Keratinocyte (primary cell): Measurements from ENCODE around the gene RPIA. TPM values are rescaled to one million over a fixed set of nuclear protein-coding genes. Genes with fewer than 3 reads are reported as not detected.

ENCODE experiments used
- DNase-seq: peaks from one replicate; pipeline ENCODE4 v3.0.0-alpha.2; 2011; ENCODE audit warnings: low read depth, missing footprints, low spot score
- FAIRE-seq: peaks from 2 replicates; lab custom pipeline; 2011; peaks lifted over from hg19 to GRCh38; lab: Jason Lieb, UNC
- H2AFZ ChIP-seq: 2 replicates; pipeline ENCODE4 v1.6.0; 2012; ENCODE audit warnings: low read length, control low read depth, inconsistent platforms; ENCODE audit not compliant: control insufficient read depth
- H3K27ac ChIP-seq: 2 replicates; pipeline ENCODE4 v1.5.1; 2011; ENCODE audit warnings: low read length; ENCODE audit not compliant: control insufficient read depth, insufficient read depth
- H3K27me3 ChIP-seq: 3 replicates; pipeline ENCODE4 v1.6.0; 2011; ENCODE audit warnings: low read length; ENCODE audit not compliant: control insufficient read depth, insufficient read depth; ENCODE audit errors: extremely low read depth
- H3K36me3 ChIP-seq, 2 experiments: 2 replicates in 1 of 2; 3 replicates in 1 of 2; pipeline ENCODE4 v1.5.1; 2011; ENCODE audit warnings: low read length in 2 of 2, mild to moderate bottlenecking in 1 of 2; ENCODE audit not compliant: control insufficient read depth in 2 of 2, insufficient read depth in 2 of 2; ENCODE audit errors: extremely low read depth in 1 of 2
- H3K4me1 ChIP-seq: 3 replicates; pipeline ENCODE4 v1.5.1; 2011; ENCODE audit warnings: low read length; ENCODE audit not compliant: control insufficient read depth, insufficient read depth; ENCODE audit errors: extremely low read depth
- H3K4me2 ChIP-seq: 3 replicates; pipeline ENCODE4 v1.6.0; 2011; ENCODE audit warnings: low read depth, low read length; ENCODE audit not compliant: control insufficient read depth, insufficient read depth; ENCODE audit errors: extremely low read depth
- H3K4me3 ChIP-seq, 3 experiments: fragments of 200-600 bp in 1 of 3; sonication (generic) in 1 of 3; 2 replicates in 2 of 3; 3 replicates in 1 of 3; pipeline ENCODE4 v1.5.1; 2011 to 2016; ENCODE audit warnings: low read length in 3 of 3, mild to moderate bottlenecking in 3 of 3, control low read depth in 2 of 3, inconsistent platforms in 1 of 3, low read depth in 1 of 3, mixed read lengths in 1 of 3, mixed run types in 1 of 3, moderate library complexity in 1 of 3; ENCODE audit not compliant: control insufficient read depth in 2 of 3, insufficient read depth in 2 of 3; ENCODE audit errors: extremely low read depth in 1 of 3
- H3K79me2 ChIP-seq: 2 replicates; pipeline ENCODE4 v1.6.0; 2012; ENCODE audit warnings: low read length; ENCODE audit not compliant: control insufficient read depth, insufficient read depth
- H3K9ac ChIP-seq: 3 replicates; pipeline ENCODE4 v1.6.0; 2011; ENCODE audit warnings: low read length; ENCODE audit not compliant: control insufficient read depth, insufficient read depth; ENCODE audit errors: extremely low read depth
- H3K9me1 ChIP-seq: 3 replicates; pipeline ENCODE4 v1.6.0; 2011; ENCODE audit warnings: low read length; ENCODE audit not compliant: control insufficient read depth, insufficient read depth; ENCODE audit errors: extremely low read depth
- H3K9me3 ChIP-seq: 2 replicates; pipeline ENCODE4 v1.5.1; 2012; ENCODE audit warnings: low read depth, low read length; ENCODE audit not compliant: control insufficient read depth
- H4K20me1 ChIP-seq: 3 replicates; pipeline ENCODE4 v1.6.0; 2011; ENCODE audit warnings: low read length; ENCODE audit not compliant: control insufficient read depth, insufficient read depth; ENCODE audit errors: extremely low read depth
- EZH2 ChIP-seq: IDR thresholded peaks from one replicate; pipeline ENCODE4 v1.6.1; 2012; ENCODE audit warnings: inconsistent platforms, mild to moderate bottlenecking, low read length, moderate library complexity
- dilution Hi-C: fragments of 300-500 bp; cut with MboI; formaldehyde crosslinking; loops from one replicate; pipeline ENCODE4 v1.7.0; 2020; ENCODE audit warnings: low sequenced_read_pairs; ENCODE audit not compliant: extremely low pct_ligation_motif_present
- polyA plus RNA-seq, 5 experiments: library from polyadenylated mRNA; depleted of rRNA in 3 of 5; stranded (reverse) in 3 of 5; stranded (forward) in 1 of 5; unstranded in 1 of 5; fragments of >200 nt; gene quantifications; 1 replicate in 1 of 5; 2 replicates in 3 of 5; 3 replicates in 1 of 5; pipeline versions ENCODE4 v1.2.1 to v1.2.3, GENCODE V29; 2011 to 2012; ENCODE audit warnings: missing spikeins in 2 of 5, low read depth in 1 of 5, low replicate concordance in 1 of 5
- TF ChIP-seq, protein P1 (sequence below), 3 experiments: IDR thresholded peaks in 1 of 3; conservative IDR thresholded peaks in 1 of 3; optimal IDR thresholded peaks in 1 of 3; 2 replicates in 2 of 3; 3 replicates in 1 of 3; pipeline versions ENCODE3 to v1.5.1; 2011; ENCODE audit warnings: low read length in 3 of 3, mild to moderate bottlenecking in 3 of 3, moderate library complexity in 2 of 3, control low read depth in 1 of 3, inconsistent platforms in 1 of 3; ENCODE audit not compliant: insufficient read depth in 2 of 3; ENCODE audit errors: extremely low read depth in 1 of 3

The RPIA gene
- polyA plus RNA-seq, 1 donor (not counting 4 experiments of a cell fraction or from before 2014, with no cell fraction given), result 11.4 TPM

DNA sequence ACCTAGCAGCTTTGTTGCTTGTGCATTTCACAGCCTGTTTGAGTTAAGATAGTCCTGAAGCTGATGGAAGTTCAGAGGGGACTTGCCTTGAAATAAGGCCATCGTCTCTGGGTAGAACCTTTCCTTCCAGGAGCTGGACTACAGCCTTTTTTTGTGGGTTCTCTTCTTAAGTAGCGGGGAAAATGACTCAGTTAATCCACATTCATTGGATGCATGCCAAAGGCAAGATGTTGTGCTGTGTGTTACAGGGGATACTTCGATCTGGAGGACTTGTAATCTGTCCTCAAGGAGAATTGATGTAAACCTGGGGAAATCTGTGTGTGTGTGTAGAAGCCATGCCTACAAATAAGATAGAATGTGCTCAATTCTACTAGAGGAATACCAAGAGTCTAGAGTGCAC is 46.8 kb downstream of the RPIA start:
- no peak overlapping the region for H2AFZ ChIP-seq
- H3K4me2 ChIP-seq, result no peak overlapping the region
- DNase-seq (no peak), FAIRE-seq (no peak)
- peaks cover 6 to 14% of the 10 kb centered on the region in 2 experiments for H3K36me3 ChIP-seq
- H3K9me1 ChIP-seq, result no peaks in the 10 kb centered on the region
- H3K27ac ChIP-seq, result no peak overlapping the region
- no peaks in the 10 kb centered on the region for H3K9me3 ChIP-seq
- TF ChIP-seq, protein P1, sequence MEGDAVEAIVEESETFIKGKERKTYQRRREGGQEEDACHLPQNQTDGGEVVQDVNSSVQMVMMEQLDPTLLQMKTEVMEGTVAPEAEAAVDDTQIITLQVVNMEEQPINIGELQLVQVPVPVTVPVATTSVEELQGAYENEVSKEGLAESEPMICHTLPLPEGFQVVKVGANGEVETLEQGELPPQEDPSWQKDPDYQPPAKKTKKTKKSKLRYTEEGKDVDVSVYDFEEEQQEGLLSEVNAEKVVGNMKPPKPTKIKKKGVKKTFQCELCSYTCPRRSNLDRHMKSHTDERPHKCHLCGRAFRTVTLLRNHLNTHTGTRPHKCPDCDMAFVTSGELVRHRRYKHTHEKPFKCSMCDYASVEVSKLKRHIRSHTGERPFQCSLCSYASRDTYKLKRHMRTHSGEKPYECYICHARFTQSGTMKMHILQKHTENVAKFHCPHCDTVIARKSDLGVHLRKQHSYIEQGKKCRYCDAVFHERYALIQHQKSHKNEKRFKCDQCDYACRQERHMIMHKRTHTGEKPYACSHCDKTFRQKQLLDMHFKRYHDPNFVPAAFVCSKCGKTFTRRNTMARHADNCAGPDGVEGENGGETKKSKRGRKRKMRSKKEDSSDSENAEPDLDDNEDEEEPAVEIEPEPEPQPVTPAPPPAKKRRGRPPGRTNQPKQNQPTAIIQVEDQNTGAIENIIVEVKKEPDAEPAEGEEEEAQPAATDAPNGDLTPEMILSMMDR (optimal IDR thresholded peaks at IDR 0.05 in 1 of 3, IDR thresholded peaks at IDR 0.05 in 1 of 3, conservative IDR thresholded peaks at IDR 0.05 in 1 of 3; ENCODE audit: extremely low read depth in 1 of 3, insufficient read depth in 2 of 3, low read length in 3 of 3), result no peak
- TF ChIP-seq EZH2, result no peak
- dilution Hi-C loops, result no loop called here
- no peak overlapping the region for H3K4me3 ChIP-seq
- no peaks in the 10 kb centered on the region for H4K20me1 ChIP-seq
- H3K27me3 ChIP-seq, result no peaks in the 10 kb centered on the region
- H3K79me2 ChIP-seq, result no peaks in the 10 kb centered on the region
- no peak overlapping the region for H3K9ac ChIP-seq
- H3K4me1 ChIP-seq, result peaks cover 17% of the 10 kb centered on the region

DNA sequence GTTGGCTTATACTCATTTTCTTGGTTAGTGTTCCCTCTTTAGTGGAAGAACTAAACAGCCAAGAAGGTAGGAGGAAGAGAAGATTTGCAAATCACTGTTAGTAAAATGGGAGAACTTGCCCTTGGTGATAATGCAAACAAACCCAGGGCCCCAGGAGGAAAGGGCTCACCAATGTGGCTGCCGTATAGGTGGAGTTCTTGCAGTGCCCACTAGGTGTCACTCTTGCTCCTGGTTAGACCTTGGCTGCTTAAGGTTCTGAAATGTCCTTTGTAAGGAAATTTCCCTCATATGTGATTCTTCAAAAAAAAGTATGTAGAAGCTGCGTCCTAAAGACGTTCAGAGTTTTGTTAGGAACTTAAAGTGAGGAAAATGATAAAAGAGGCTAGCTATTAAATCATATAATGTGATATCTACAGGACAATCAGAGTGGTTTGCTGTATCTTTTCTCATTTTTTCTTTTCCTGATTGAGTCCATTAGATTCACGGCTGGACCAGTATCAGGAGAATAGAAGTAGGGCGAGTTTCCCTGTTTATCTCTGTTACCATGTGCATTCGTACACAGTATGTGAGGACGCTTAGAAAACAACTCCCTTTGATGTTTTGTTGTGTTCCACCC is 48.6 kb downstream of the RPIA start:
- Histone ChIP-seq H3K4me2 (no peak overlapping the region), H3K27ac (no peak overlapping the region), H3K9ac (no peak overlapping the region), H3K9me1 (no peaks in the 10 kb centered on the region), H3K4me1 (peaks cover 8% of the 10 kb centered on the region), H3K9me3 (no peaks in the 10 kb centered on the region), H3K4me3 (no peak overlapping the region), H3K79me2 (no peaks in the 10 kb centered on the region), H3K36me3 (peaks cover 6 to 13% of the 10 kb centered on the region in 2 experiments), H2AFZ (no peak overlapping the region), H3K27me3 (no peaks in the 10 kb centered on the region), H4K20me1 (no peaks in the 10 kb centered on the region)
- dilution Hi-C loops, result no loop called here
- peak; percentile 39 for FAIRE-seq
- no peak for DNase-seq
- TF ChIP-seq, protein P1 (optimal IDR thresholded peaks at IDR 0.05 in 1 of 3, IDR thresholded peaks at IDR 0.05 in 1 of 3, conservative IDR thresholded peaks at IDR 0.05 in 1 of 3; ENCODE audit: extremely low read depth in 1 of 3, insufficient read depth in 2 of 3, low read length in 3 of 3), result peak; percentile 88 to 91 (median 89)
- no peak for TF ChIP-seq EZH2
